Naive thymus-derived CD4-positive, alpha-beta T cell (primary cell): Measurements from ENCODE around the gene AIDA. TPM values are rescaled to one million over a fixed set of nuclear protein-coding genes. Genes with fewer than 3 reads are reported as not detected.

Experiments
- ATAC-seq: fragments of 150-1000 bp; cut with Tn5 transposase; 2 replicates; pipeline ENCODE4 v1.10.0; 2021; ENCODE audit warnings: mild to moderate bottlenecking, moderate library complexity
- CTCF ChIA-PET: fragments of 350-600 bp; sonication (Branson Sonifier 250); formaldehyde crosslinking; loops from one replicate; lab custom pipeline; 2021; ENCODE audit warnings: antibody characterized with exemption; lab: Charles Lee
- POLR2A ChIA-PET: fragments of 350-600 bp; sonication (Branson Sonifier 250); formaldehyde crosslinking; loops from one replicate; lab custom pipeline; 2021; ENCODE audit warnings: antibody characterized with exemption, inconsistent platforms; lab: Charles Lee
- DNase-seq, 9 donors: peaks; one replicate each; pipeline versions ENCODE4 v3.0.0 to v3.0.0-alpha.2; 2020 to 2022; ENCODE audit warnings: mixed read lengths in 1 of 9
- H3K27ac ChIP-seq: one replicate; pipeline ENCODE4 v1.7.0; 2013; ENCODE audit warnings: mild to moderate bottlenecking, low read depth, low read length, moderate library complexity
- H3K27me3 ChIP-seq, 2 donors: one replicate each; pipeline ENCODE4 v1.7.0; 2013; ENCODE audit warnings: low read length in 2 of 2, mild to moderate bottlenecking in 2 of 2, moderate library complexity in 2 of 2; ENCODE audit not compliant: control insufficient read depth in 2 of 2, insufficient read depth in 2 of 2
- H3K36me3 ChIP-seq, 3 experiments: 1 replicate in 2 of 3; 2 replicates in 1 of 3; pipeline ENCODE4 v1.7.0; 2013; ENCODE audit warnings: low read length in 3 of 3, mild to moderate bottlenecking in 3 of 3, moderate library complexity in 1 of 3; ENCODE audit not compliant: insufficient read depth in 3 of 3, control insufficient read depth in 2 of 3
- H3K4me1 ChIP-seq, 2 donors: one replicate each; pipeline ENCODE4 v1.7.0; 2013; ENCODE audit warnings: low read length in 2 of 2, mild to moderate bottlenecking in 2 of 2, moderate library complexity in 1 of 2; ENCODE audit not compliant: control insufficient read depth in 2 of 2, insufficient read depth in 2 of 2
- H3K4me3 ChIP-seq: 2 replicates; pipeline ENCODE4 v1.7.0; 2013; ENCODE audit warnings: mild to moderate bottlenecking, low read length
- H3K9me3 ChIP-seq, 3 experiments: 1 replicate in 2 of 3; 2 replicates in 1 of 3; pipeline ENCODE4 v1.7.0; 2013; ENCODE audit warnings: low read length in 3 of 3; ENCODE audit not compliant: control insufficient read depth in 2 of 3
- H3K27ac Mint-ChIP-seq, 9 donors: one replicate each; pipeline ENCODE4 v1.8.0; 2020 to 2022; ENCODE audit warnings: mixed read lengths in 9 of 9, mild to moderate bottlenecking in 8 of 9, moderate library complexity in 5 of 9, inconsistent platforms in 2 of 9
- H3K27me3 Mint-ChIP-seq, 5 donors: one replicate each; pipeline ENCODE4 v1.8.0; 2021 to 2022; ENCODE audit warnings: mixed read lengths in 5 of 5, mild to moderate bottlenecking in 1 of 5
- H3K36me3 Mint-ChIP-seq, 5 donors: one replicate each; pipeline ENCODE4 v1.8.0; 2020 to 2022; ENCODE audit warnings: mixed read lengths in 5 of 5, mild to moderate bottlenecking in 3 of 5, inconsistent platforms in 1 of 5
- H3K4me1 Mint-ChIP-seq, 7 donors: one replicate each; pipeline ENCODE4 v1.8.0; 2020 to 2022; ENCODE audit warnings: mixed read lengths in 7 of 7, mild to moderate bottlenecking in 3 of 7, inconsistent platforms in 1 of 7
- H3K4me3 Mint-ChIP-seq, 10 donors: one replicate each; pipeline ENCODE4 v1.8.0; 2020 to 2022; ENCODE audit warnings: mild to moderate bottlenecking in 10 of 10, mixed read lengths in 10 of 10, moderate library complexity in 6 of 10, inconsistent platforms in 2 of 10
- H3K9me3 Mint-ChIP-seq, 11 donors: one replicate each; pipeline ENCODE4 v1.8.0; 2020 to 2022; ENCODE audit warnings: mixed read lengths in 11 of 11, mild to moderate bottlenecking in 4 of 11, inconsistent platforms in 1 of 11, moderate library complexity in 1 of 11
- intact Hi-C, 2 donors: fragments of 100-400 bp; cut with micrococcal nuclease; formaldehyde crosslinking; loops; one replicate each; pipeline ENCODE4 v1.15.1; 2023
- polyA plus RNA-seq, 2 donors: library from polyadenylated mRNA; unstranded; fragments of 300-500 nt; fragmentation: Illumina TruSeq; gene quantifications; one replicate each; pipeline ENCODE4 v1.2.3, GENCODE V29; 2021
- total RNA-seq, 6 experiments: library from RNA in 5 of 6; stranded (reverse) in 5 of 6; gene quantifications; 1 replicate in 5 of 6; 2 replicates in 1 of 6; pipeline ENCODE4 v1.2.3 and lab custom pipeline; 2021 to 2026

The AIDA gene
- total and polyA plus RNA-seq, 7 experiments from 2014 or later, result 22.2 to 63.3 (median 34.8) TPM

- H3K27ac Mint-ChIP-seq, result peak overlapping the region in 1 of 9 donors; percentile 69
- H3K4me3 Mint-ChIP-seq, result no peak overlapping the region
- no peak for ATAC-seq
- H3K27me3 ChIP-seq, result no peaks in the 10 kb centered on the region
- H3K27ac ChIP-seq, result no peak overlapping the region
- intact Hi-C loops, result no loop called here
- no peaks in the 10 kb centered on the region for H3K9me3 ChIP-seq
- ChIA-PET POLR2A (interaction anchor here (1.5 kb wide), 1 partner anchor 17 kb away, joined by 5 read pairs; no protein-coding TSS in a partner anchor), CTCF (no interaction called here)
- H3K4me1 Mint-ChIP-seq, result peaks cover 0 to 15% (median 4%) of the 10 kb centered on the region in 7 donors
- no peak for DNase-seq
- peaks cover 4 to 71% (median 8%) of the 10 kb centered on the region in 3 experiments for H3K36me3 ChIP-seq
- H3K4me3 ChIP-seq, result no peak overlapping the region
- peaks cover 28 to 60% (median 36%) of the 10 kb centered on the region in 5 donors for H3K36me3 Mint-ChIP-seq
- H3K9me3 Mint-ChIP-seq, result no peaks in the 10 kb centered on the region
- H3K4me1 ChIP-seq, result no peaks in the 10 kb centered on the region
- no peaks in the 10 kb centered on the region for H3K27me3 Mint-ChIP-seq
Measured at GRCh38 chr1:222627232-222627631, 85.1 kb downstream of the AIDA start.

GRCh38 chr1:222624214-222624613 is 88.1 kb downstream of the AIDA start:
- no peak for DNase-seq
- peaks cover 4 to 53% (median 8%) of the 10 kb centered on the region in 3 experiments for H3K36me3 ChIP-seq
- intact Hi-C loops, result no loop called here
- H3K27ac Mint-ChIP-seq, result no peak overlapping the region
- H3K27ac ChIP-seq, result no peak overlapping the region
- ChIA-PET POLR2A (no interaction called here), CTCF (interaction anchor here (0.9 kb wide), 1 partner anchor 169 kb away, joined by 3 read pairs; no protein-coding TSS in a partner anchor)
- H3K27me3 ChIP-seq, result no peaks in the 10 kb centered on the region
- no peak overlapping the region for H3K4me3 ChIP-seq
- peaks cover 21 to 54% (median 37%) of the 10 kb centered on the region in 5 donors for H3K36me3 Mint-ChIP-seq
- no peak for ATAC-seq
- H3K4me1 ChIP-seq, result peaks cover 4 to 9% of the 10 kb centered on the region in 2 donors
- no peaks in the 10 kb centered on the region for H3K9me3 ChIP-seq
- H3K9me3 Mint-ChIP-seq, result no peaks in the 10 kb centered on the region
- no peak overlapping the region for H3K4me3 Mint-ChIP-seq
- peaks cover 15 to 31% (median 21%) of the 10 kb centered on the region in 7 donors for H3K4me1 Mint-ChIP-seq
- no peaks in the 10 kb centered on the region for H3K27me3 Mint-ChIP-seq

GRCh38 chr1:222623458-222623857 is 88.8 kb downstream of the AIDA start:
- Histone ChIP-seq H3K27ac (no peak overlapping the region), H3K9me3 (no peaks in the 10 kb centered on the region), H3K4me1 (peaks cover 11 to 16% of the 10 kb centered on the region in 2 donors), H3K27me3 (no peaks in the 10 kb centered on the region), H3K36me3 (peaks cover 4 to 45% (median 8%) of the 10 kb centered on the region in 3 experiments), H3K4me3 (no peak overlapping the region)
- peak overlapping the region in 1 of 9 donors; percentile 42 for H3K27ac Mint-ChIP-seq
- peaks cover 0 to 6% (median 0%) of the 10 kb centered on the region in 5 donors for H3K27me3 Mint-ChIP-seq
- peaks cover 15 to 32% (median 28%) of the 10 kb centered on the region in 7 donors for H3K4me1 Mint-ChIP-seq
- H3K4me3 Mint-ChIP-seq, result no peak overlapping the region
- ChIA-PET CTCF (no interaction called here), POLR2A (interaction anchor here (0.6 to 1.6 kb wide), 2 partner anchors 20 to 34 kb away, joined by 3 read pairs; no protein-coding TSS in a partner anchor)
- ATAC-seq (no peak), DNase-seq (no peak)
- intact Hi-C loops, result no loop called here
- H3K9me3 Mint-ChIP-seq, result peaks cover 0 to under 1% (median 0%) of the 10 kb centered on the region in 11 donors
- peaks cover 17 to 46% (median 29%) of the 10 kb centered on the region in 5 donors for H3K36me3 Mint-ChIP-seq

GRCh38 chr1:222622765-222623164 is 89.5 kb downstream of the AIDA start:
- no peak overlapping the region for H3K27ac ChIP-seq
- H3K36me3 ChIP-seq, result peaks cover 4 to 38% (median 8%) of the 10 kb centered on the region in 3 experiments
- Mint-ChIP-seq H3K27ac (peak overlapping the region in 1 of 9 donors; percentile 42), H3K4me1 (peaks cover 13 to 32% (median 28%) of the 10 kb centered on the region in 7 donors), H3K36me3 (peaks cover 12 to 39% (median 22%) of the 10 kb centered on the region in 5 donors), H3K27me3 (peaks cover 0 to 6% (median 0%) of the 10 kb centered on the region in 5 donors), H3K4me3 (no peak overlapping the region), H3K9me3 (peaks cover 0 to 2% (median 0%) of the 10 kb centered on the region in 11 donors)
- CTCF ChIA-PET, result no interaction called here
- no peak overlapping the region for H3K4me3 ChIP-seq
- POLR2A ChIA-PET, result interaction anchor here (0.6 to 1.6 kb wide), 2 partner anchors 20 to 34 kb away, joined by 3 read pairs; no protein-coding TSS in a partner anchor
- ATAC-seq, result no peak
- peaks cover 11 to 16% of the 10 kb centered on the region in 2 donors for H3K4me1 ChIP-seq
- no peaks in the 10 kb centered on the region for H3K9me3 ChIP-seq
- intact Hi-C loops, result no loop called here
- no peak for DNase-seq
- no peaks in the 10 kb centered on the region for H3K27me3 ChIP-seq

- no peak for ATAC-seq
- DNase-seq, result no peak
- CTCF ChIA-PET, result interaction anchor here (0.7 to 1.7 kb wide), 3 partner anchors 14 to 24 kb away, joined by 3 to 12 read pairs (median 3); no protein-coding TSS in a partner anchor
- POLR2A ChIA-PET, result interaction anchor here (1.0 to 4.7 kb wide), 4 partner anchors 23 to 92 kb away, joined by 3 to 29 read pairs (median 4); no protein-coding TSS in a partner anchor
- H3K4me1 ChIP-seq, result peaks cover 18 to 22% of the 10 kb centered on the region in 2 donors
- peaks cover 0 to 17% (median 4%) of the 10 kb centered on the region in 3 experiments for H3K36me3 ChIP-seq
- intact Hi-C loops, result no loop called here
- H3K9me3 ChIP-seq, result no peaks in the 10 kb centered on the region
- H3K4me3 Mint-ChIP-seq, result peak overlapping the region in 2 of 10 donors; percentile 91 to 93
- no peak overlapping the region for H3K4me3 ChIP-seq
- H3K27me3 Mint-ChIP-seq, result peaks cover 0 to 24% (median 0%) of the 10 kb centered on the region in 5 donors
- H3K4me1 Mint-ChIP-seq, result peaks cover 15 to 39% (median 35%) of the 10 kb centered on the region in 7 donors
- H3K27ac ChIP-seq, result no peak overlapping the region
- H3K27ac Mint-ChIP-seq, result peak overlapping the region in 2 of 9 donors; percentile 8 to 28
- H3K36me3 Mint-ChIP-seq, result peaks cover 5 to 23% (median 14%) of the 10 kb centered on the region in 5 donors
- H3K9me3 Mint-ChIP-seq, result peaks cover 0 to 2% (median 0%) of the 10 kb centered on the region in 11 donors
- H3K27me3 ChIP-seq, result no peaks in the 10 kb centered on the region
Measured at GRCh38 chr1:222620566-222620965, 91.7 kb downstream of the AIDA start.

GRCh38 chr1:222618880-222619596 is 93.3 kb downstream of the AIDA start:
- intact Hi-C loops, result loop anchor here (1.0 to 10.0 kb wide), 7 partner anchors 15 to 1226 kb away; partner anchors contain the start of genes DISP1 (in 1 of the 2), DUSP10 (in 1 of the 2), SUSD4 (in 1 of the 2) and TLR5 (in 1 of the 2)
- Mint-ChIP-seq H3K9me3 (peaks cover 0 to 2% (median 0%) of the 10 kb centered on the region in 11 donors), H3K27ac (peak overlapping the region; percentile 25 to 95 (median 82)), H3K36me3 (peaks cover 4 to 23% (median 10%) of the 10 kb centered on the region in 5 donors), H3K4me1 (peaks cover 14 to 39% (median 35%) of the 10 kb centered on the region in 7 donors), H3K4me3 (peak overlapping the region; percentile 86 to 93 (median 92)), H3K27me3 (peaks cover 0 to 36% (median 12%) of the 10 kb centered on the region in 5 donors)
- Histone ChIP-seq H3K4me3 (peak overlapping the region; percentile 69), H3K4me1 (peaks cover 18 to 22% of the 10 kb centered on the region in 2 donors), H3K9me3 (no peaks in the 10 kb centered on the region), H3K27me3 (no peaks in the 10 kb centered on the region), H3K27ac (peak overlapping the region; percentile 94), H3K36me3 (peaks cover 0 to 8% (median 0%) of the 10 kb centered on the region in 3 experiments)
- DNase-seq (peak in 3 of 9 donors; percentile 7 to 25 (median 15)), ATAC-seq (no peak)
- ChIA-PET POLR2A (interaction anchor here (0.6 to 4.7 kb wide), 7 partner anchors 9 to 95 kb away, joined by 3 to 29 read pairs (median 4); partner anchors contain the start of gene TAF1A), CTCF (interaction anchor here (0.6 to 1.7 kb wide), 3 partner anchors 15 to 93 kb away, joined by 3 to 12 read pairs (median 3); partner anchors contain the start of genes AIDA and BROX)
